Calu3 (cell line): ENCODE measurements around the gene RFWD3. TPM values are rescaled to one million over a fixed set of nuclear protein-coding genes. Genes with fewer than 3 reads are reported as not detected.
A peak's percentile ranks its signal among the peaks of the same experiment; 100 is the strongest.

Source experiments
- BruUV-seq: library from RNA; stranded (reverse); fragments of 400-500 nt; replicated peaks from 2 replicates; lab custom pipeline; 2021; lab: Mats Ljungman, UMichigan
- CTCF ChIA-PET: fragments of 300-600 bp; sonication (Branson Sonifier 250); formaldehyde crosslinking; loops from one replicate; lab custom pipeline; 2022; ENCODE audit warnings: antibody characterized with exemption; lab: Charles Lee
- DNase-seq: peaks from one replicate; pipeline ENCODE4 v3.0.0; 2022
- H3K27ac Mint-ChIP-seq: one replicate; pipeline ENCODE4 v1.8.0; 2022; ENCODE audit warnings: mixed read lengths; ENCODE audit not compliant: unreplicated experiment
- H3K27me3 Mint-ChIP-seq: one replicate; pipeline ENCODE4 v1.8.0; 2022; ENCODE audit warnings: mixed read lengths; ENCODE audit not compliant: unreplicated experiment
- H3K36me3 Mint-ChIP-seq: one replicate; pipeline ENCODE4 v1.8.0; 2022; ENCODE audit warnings: mild to moderate bottlenecking, moderate library complexity, mixed read lengths; ENCODE audit not compliant: insufficient read depth, unreplicated experiment
- H3K4me1 Mint-ChIP-seq: one replicate; pipeline ENCODE4 v1.8.0; 2022; ENCODE audit warnings: mild to moderate bottlenecking, low read depth, mixed read lengths; ENCODE audit not compliant: unreplicated experiment
- H3K4me3 Mint-ChIP-seq: one replicate; pipeline ENCODE4 v1.8.0; 2022; ENCODE audit warnings: mild to moderate bottlenecking, low read depth, moderate library complexity, mixed read lengths; ENCODE audit not compliant: unreplicated experiment
- H3K9me3 Mint-ChIP-seq: one replicate; pipeline ENCODE4 v1.8.0; 2022; ENCODE audit warnings: low read depth, mixed read lengths; ENCODE audit not compliant: unreplicated experiment
- CTCF ChIP-seq: fragments of 200-600 bp; IDR thresholded peaks from one replicate; pipeline ENCODE4 v1.8.0; 2022; ENCODE audit warnings: antibody characterized with exemption; ENCODE audit not compliant: unreplicated experiment
- intact Hi-C: fragments of 100-400 bp; cut with micrococcal nuclease; formaldehyde crosslinking; loops from one replicate; pipeline ENCODE4 v1.10.0; 2022; ENCODE audit not compliant: unreplicated experiment
- total RNA-seq: library from RNA; stranded (reverse); gene quantifications from 2 replicates; pipeline ENCODE4 v1.2.3, GENCODE V29; 2022

The RFWD3 gene
- total RNA-seq, 1 experiment from 2014 or later: 109 TPM

DNA sequence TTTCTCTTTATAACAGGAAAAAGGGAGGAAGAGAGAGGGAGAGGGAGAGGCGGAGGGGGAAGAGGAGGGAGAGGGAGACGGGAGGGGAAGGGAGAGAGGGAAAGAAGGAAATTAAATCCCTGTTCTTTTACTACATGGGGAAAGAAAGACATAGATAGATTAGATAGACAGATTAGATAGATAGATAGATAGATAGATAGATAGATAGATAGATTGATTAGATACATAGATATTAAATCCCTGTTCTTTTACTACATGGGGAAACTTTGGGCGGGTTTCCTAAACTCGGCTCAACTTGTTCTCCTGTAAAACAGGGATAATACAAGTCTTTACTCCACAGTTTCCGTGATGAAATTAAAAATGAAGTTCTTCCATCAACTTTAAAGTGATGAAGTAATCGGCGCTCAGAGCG lies 661 bp downstream of the RFWD3 start:
- no peaks in the 10 kb centered on the region for H3K27me3 Mint-ChIP-seq
- BruUV-seq: no TSS peak
- intact Hi-C loops: no loop called here
- CTCF ChIA-PET: interaction anchor here (2.0 kb wide), 1 partner anchor 197 kb away, joined by 9 read pairs; no protein-coding TSS in a partner anchor
- TF ChIP-seq CTCF: no peak
- peaks cover 33% of the 10 kb centered on the region for H3K4me1 Mint-ChIP-seq
- DNase-seq: no peak
- no peaks in the 10 kb centered on the region for H3K9me3 Mint-ChIP-seq
- peak overlapping the region; percentile 71 for H3K4me3 Mint-ChIP-seq
- H3K36me3 Mint-ChIP-seq: peaks cover 64% of the 10 kb centered on the region
- H3K27ac Mint-ChIP-seq: peak overlapping the region; percentile 97

DNA sequence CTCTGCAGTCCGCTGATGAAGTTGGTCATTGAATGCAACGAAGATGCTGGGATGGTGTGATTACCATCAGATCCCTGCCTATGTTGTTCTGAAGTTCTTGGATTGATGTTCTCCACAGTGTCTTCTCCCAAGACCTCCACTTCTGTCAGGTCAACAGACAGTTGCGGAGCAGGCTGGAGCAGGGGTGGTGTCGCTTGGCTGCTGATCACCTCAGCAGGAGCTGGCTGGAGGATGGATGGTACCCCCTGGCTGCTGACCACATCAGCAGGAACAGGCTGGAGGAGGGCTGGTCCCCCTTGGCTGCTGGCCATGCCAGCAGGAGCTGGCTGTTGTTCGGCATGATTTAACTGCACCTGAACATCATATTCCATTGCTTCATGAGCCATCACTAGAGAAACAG lies 5.6 kb downstream of the RFWD3 start:
- no peaks in the 10 kb centered on the region for H3K27me3 Mint-ChIP-seq
- H3K4me3 Mint-ChIP-seq: no peak overlapping the region
- no peak overlapping the region for H3K27ac Mint-ChIP-seq
- CTCF ChIA-PET: no interaction called here
- peaks cover 55% of the 10 kb centered on the region for H3K4me1 Mint-ChIP-seq
- no peak for DNase-seq
- TF ChIP-seq CTCF: no peak
- intact Hi-C loops: no loop called here
- H3K9me3 Mint-ChIP-seq: no peaks in the 10 kb centered on the region
- no TSS peak for BruUV-seq
- H3K36me3 Mint-ChIP-seq: peaks cover 94% of the 10 kb centered on the region

DNA sequence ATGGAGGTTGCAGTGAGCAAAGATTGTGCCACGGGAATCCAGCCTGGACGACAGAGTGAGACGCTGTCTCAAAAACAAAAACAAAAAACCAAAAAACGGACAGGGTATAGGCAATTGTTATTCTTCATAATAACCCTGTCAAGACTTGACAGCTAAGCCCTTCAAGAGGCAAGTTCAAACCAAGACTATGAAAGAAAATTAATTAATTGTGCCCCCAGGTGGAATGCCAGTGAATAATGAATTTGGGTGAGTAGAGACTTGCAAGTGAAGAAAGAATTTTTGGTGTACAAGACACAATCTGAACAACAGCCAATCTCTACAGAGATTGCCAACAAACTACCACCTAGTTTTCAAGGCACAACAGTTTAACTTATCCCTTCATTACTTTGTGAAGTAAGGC lies 6.3 kb downstream of the RFWD3 start:
- DNase-seq: no peak
- no TSS peak for BruUV-seq
- Mint-ChIP-seq H3K4me1 (peaks cover 55% of the 10 kb centered on the region), H3K36me3 (peaks cover 94% of the 10 kb centered on the region), H3K4me3 (no peak overlapping the region), H3K9me3 (no peaks in the 10 kb centered on the region), H3K27me3 (no peaks in the 10 kb centered on the region), H3K27ac (no peak overlapping the region)
- intact Hi-C loops: no loop called here
- no peak for TF ChIP-seq CTCF
- CTCF ChIA-PET: no interaction called here

DNA sequence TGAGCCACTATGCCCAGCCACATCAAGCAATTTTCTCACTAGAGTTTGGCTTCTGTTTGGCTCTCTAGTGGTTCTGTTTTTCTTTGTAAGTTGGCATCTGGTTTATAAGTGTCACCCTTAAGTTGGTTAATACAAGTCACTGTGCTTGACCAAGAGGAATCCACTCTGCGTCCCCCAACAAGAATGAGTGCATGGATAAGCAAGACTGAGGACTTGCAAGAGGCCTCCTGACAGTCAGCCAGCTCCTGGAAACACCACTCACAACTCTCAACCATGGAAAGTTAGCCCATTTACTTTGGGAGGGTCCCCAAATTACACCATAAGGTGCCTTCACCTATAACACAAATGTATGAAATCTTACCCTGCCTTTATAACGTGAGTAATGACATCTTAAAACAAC lies 7.6 kb downstream of the RFWD3 start:
- peaks cover 93% of the 10 kb centered on the region for H3K36me3 Mint-ChIP-seq
- CTCF ChIA-PET: no interaction called here
- no peak for TF ChIP-seq CTCF
- no peaks in the 10 kb centered on the region for H3K9me3 Mint-ChIP-seq
- H3K4me3 Mint-ChIP-seq: no peak overlapping the region
- no TSS peak for BruUV-seq
- no peaks in the 10 kb centered on the region for H3K27me3 Mint-ChIP-seq
- H3K27ac Mint-ChIP-seq: no peak overlapping the region
- peaks cover 62% of the 10 kb centered on the region for H3K4me1 Mint-ChIP-seq
- no peak for DNase-seq
- intact Hi-C loops: no loop called here
